Astrocyte (in vitro differentiated cells and primary cell): ENCODE measurements around the gene AIPL1. TPM values are rescaled to one million over a fixed set of nuclear protein-coding genes. Genes with fewer than 3 reads are reported as not detected.

Experiments used
- DNase-seq: peaks from one replicate; pipeline ENCODE4 v3.0.0-alpha.2; 2010; ENCODE audit warnings: low read depth
- FAIRE-seq: peaks from 2 replicates; lab custom pipeline; 2011; peaks lifted over from hg19 to GRCh38; lab: Jason Lieb, UNC
- H2AFZ ChIP-seq: 2 replicates; pipeline ENCODE4 v1.6.0; 2012; ENCODE audit warnings: low read depth, low read length, inconsistent platforms
- H3K27ac ChIP-seq: 2 replicates; pipeline ENCODE4 v1.5.1; 2011; ENCODE audit warnings: low read depth, low read length, inconsistent platforms
- H3K27me3 ChIP-seq: 2 replicates; pipeline ENCODE4 v1.6.0; 2011; ENCODE audit warnings: low read length, inconsistent platforms; ENCODE audit not compliant: insufficient read depth
- H3K36me3 ChIP-seq: 2 replicates; pipeline ENCODE4 v1.5.1; 2011; ENCODE audit warnings: low read length, inconsistent platforms; ENCODE audit not compliant: insufficient read depth
- H3K4me1 ChIP-seq: 2 replicates; pipeline ENCODE4 v1.5.1; 2011; ENCODE audit warnings: low read length, inconsistent platforms; ENCODE audit not compliant: insufficient read depth
- H3K4me2 ChIP-seq: 2 replicates; pipeline ENCODE4 v1.6.0; 2012; ENCODE audit warnings: low read length, inconsistent platforms
- H3K4me3 ChIP-seq: 2 replicates; pipeline ENCODE4 v1.5.1; 2011; ENCODE audit warnings: low read depth, mild to moderate bottlenecking, low read length, inconsistent platforms; ENCODE audit not compliant: insufficient read depth
- H3K79me2 ChIP-seq: 2 replicates; pipeline ENCODE4 v1.6.0; 2012; ENCODE audit warnings: mild to moderate bottlenecking, low read length, inconsistent platforms; ENCODE audit not compliant: insufficient read depth
- H3K9ac ChIP-seq: 2 replicates; pipeline ENCODE4 v1.6.0; 2012; ENCODE audit warnings: mild to moderate bottlenecking, low read length, inconsistent platforms
- H3K9me3 ChIP-seq: 2 replicates; pipeline ENCODE4 v1.5.1; 2012; ENCODE audit warnings: low read depth, mild to moderate bottlenecking, low read length, inconsistent platforms; ENCODE audit not compliant: insufficient read depth
- H4K20me1 ChIP-seq: 2 replicates; pipeline ENCODE4 v1.6.0; 2012; ENCODE audit warnings: low read length, inconsistent platforms; ENCODE audit not compliant: insufficient read depth
- H3K27ac Mint-ChIP-seq: one replicate; pipeline ENCODE4 v1.8.0; 2021; ENCODE audit warnings: mild to moderate bottlenecking, mixed read lengths; ENCODE audit not compliant: unreplicated experiment
- H3K27me3 Mint-ChIP-seq: one replicate; pipeline ENCODE4 v1.8.0; 2021; ENCODE audit warnings: low read depth, mixed read lengths; ENCODE audit not compliant: unreplicated experiment
- H3K36me3 Mint-ChIP-seq: one replicate; pipeline ENCODE4 v1.8.0; 2021; ENCODE audit warnings: low read depth, mixed read lengths; ENCODE audit not compliant: unreplicated experiment
- H3K4me1 Mint-ChIP-seq: one replicate; pipeline ENCODE4 v1.8.0; 2021; ENCODE audit warnings: low read depth, mixed read lengths; ENCODE audit not compliant: unreplicated experiment
- H3K4me3 Mint-ChIP-seq: one replicate; pipeline ENCODE4 v1.8.0; 2021; ENCODE audit warnings: mild to moderate bottlenecking, moderate library complexity, mixed read lengths; ENCODE audit not compliant: unreplicated experiment
- H3K9me3 Mint-ChIP-seq: one replicate; pipeline ENCODE4 v1.8.0; 2021; ENCODE audit warnings: mild to moderate bottlenecking, mixed read lengths; ENCODE audit not compliant: unreplicated experiment
- EZH2 ChIP-seq: IDR thresholded peaks from 2 replicates; pipeline ENCODE4 v1.6.1; 2012; ENCODE audit warnings: mild to moderate bottlenecking, low read length, inconsistent platforms; ENCODE audit not compliant: insufficient read depth
- total RNA-seq: library from RNA; stranded (reverse); gene quantifications from 2 replicates; pipeline ENCODE4 v1.2.1, GENCODE V29; 2021
- TF ChIP-seq, protein P1 (sequence below): IDR thresholded peaks from 2 replicates; pipeline ENCODE4 v1.5.1; 2011; ENCODE audit warnings: low read depth, mild to moderate bottlenecking, inconsistent platforms, low read length, moderate library complexity; ENCODE audit not compliant: insufficient read depth

Gene AIPL1
- total RNA-seq, 1 donor from 2014 or later = not detected

DNA sequence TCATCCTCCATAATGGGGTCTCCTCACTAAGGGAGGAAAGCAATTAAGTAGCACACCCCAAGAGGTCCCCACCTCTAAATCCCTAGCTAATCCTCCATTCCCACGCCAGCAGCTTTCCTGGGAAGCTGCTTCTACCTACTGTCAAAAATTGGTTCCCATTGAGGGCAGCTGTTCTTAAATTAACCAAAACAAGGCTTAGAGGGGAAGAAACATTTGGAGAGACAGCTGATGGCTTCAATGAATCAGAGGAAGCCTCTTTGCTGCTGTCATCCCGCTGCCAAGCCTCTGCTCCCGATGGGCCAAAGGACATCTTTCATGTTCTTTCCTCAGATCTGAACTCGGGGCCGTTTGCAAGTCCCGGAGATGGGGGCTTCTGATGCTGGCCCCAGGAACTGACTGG lies 26.6 kb downstream of the AIPL1 start:
- FAIRE-seq (no peak), DNase-seq (no peak)
- Histone ChIP-seq H3K4me3 (no peak overlapping the region), H3K4me1 (no peaks in the 10 kb centered on the region), H3K4me2 (no peak overlapping the region), H3K36me3 (no peaks in the 10 kb centered on the region), H3K27me3 (peaks cover 10% of the 10 kb centered on the region), H2AFZ (no peak overlapping the region), H3K9ac (no peak overlapping the region), H4K20me1 (no peaks in the 10 kb centered on the region), H3K9me3 (no peaks in the 10 kb centered on the region), H3K79me2 (no peaks in the 10 kb centered on the region), H3K27ac (no peak overlapping the region)
- H3K4me3 Mint-ChIP-seq = no peak overlapping the region
- H3K27ac Mint-ChIP-seq = no peak overlapping the region
- H3K36me3 Mint-ChIP-seq = no peaks in the 10 kb centered on the region
- TF ChIP-seq, protein P1, sequence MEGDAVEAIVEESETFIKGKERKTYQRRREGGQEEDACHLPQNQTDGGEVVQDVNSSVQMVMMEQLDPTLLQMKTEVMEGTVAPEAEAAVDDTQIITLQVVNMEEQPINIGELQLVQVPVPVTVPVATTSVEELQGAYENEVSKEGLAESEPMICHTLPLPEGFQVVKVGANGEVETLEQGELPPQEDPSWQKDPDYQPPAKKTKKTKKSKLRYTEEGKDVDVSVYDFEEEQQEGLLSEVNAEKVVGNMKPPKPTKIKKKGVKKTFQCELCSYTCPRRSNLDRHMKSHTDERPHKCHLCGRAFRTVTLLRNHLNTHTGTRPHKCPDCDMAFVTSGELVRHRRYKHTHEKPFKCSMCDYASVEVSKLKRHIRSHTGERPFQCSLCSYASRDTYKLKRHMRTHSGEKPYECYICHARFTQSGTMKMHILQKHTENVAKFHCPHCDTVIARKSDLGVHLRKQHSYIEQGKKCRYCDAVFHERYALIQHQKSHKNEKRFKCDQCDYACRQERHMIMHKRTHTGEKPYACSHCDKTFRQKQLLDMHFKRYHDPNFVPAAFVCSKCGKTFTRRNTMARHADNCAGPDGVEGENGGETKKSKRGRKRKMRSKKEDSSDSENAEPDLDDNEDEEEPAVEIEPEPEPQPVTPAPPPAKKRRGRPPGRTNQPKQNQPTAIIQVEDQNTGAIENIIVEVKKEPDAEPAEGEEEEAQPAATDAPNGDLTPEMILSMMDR = no peak
- TF ChIP-seq EZH2 = no peak
- peaks cover 41% of the 10 kb centered on the region for H3K27me3 Mint-ChIP-seq
- no peaks in the 10 kb centered on the region for H3K4me1 Mint-ChIP-seq
- H3K9me3 Mint-ChIP-seq = peaks cover 3% of the 10 kb centered on the region

DNA sequence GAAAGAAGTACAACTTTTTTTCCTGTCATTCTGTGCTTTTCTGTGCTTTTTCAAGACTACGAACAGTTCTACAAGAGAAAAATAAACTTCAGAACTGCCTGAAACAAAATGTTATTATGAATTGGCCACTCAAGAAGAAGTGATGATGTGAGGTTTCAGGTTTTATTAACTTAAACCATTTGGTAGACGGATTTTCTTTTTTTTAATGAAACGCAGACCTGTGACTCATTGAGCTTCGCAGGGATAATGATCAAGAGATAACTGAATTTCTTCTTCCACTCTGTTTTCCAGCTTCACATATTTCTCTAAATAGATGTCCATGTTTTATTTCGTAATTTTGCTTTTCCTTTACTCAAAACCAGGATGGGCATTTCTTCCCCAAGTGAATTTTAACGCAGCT lies 32.7 kb downstream of the AIPL1 start:
- H3K36me3 Mint-ChIP-seq = no peaks in the 10 kb centered on the region
- Histone ChIP-seq H3K36me3 (no peaks in the 10 kb centered on the region), H3K9ac (no peak overlapping the region), H2AFZ (no peak overlapping the region), H4K20me1 (no peaks in the 10 kb centered on the region), H3K9me3 (no peaks in the 10 kb centered on the region), H3K4me2 (no peak overlapping the region), H3K4me1 (no peaks in the 10 kb centered on the region), H3K79me2 (no peaks in the 10 kb centered on the region), H3K27me3 (peaks cover 2% of the 10 kb centered on the region), H3K4me3 (no peak overlapping the region), H3K27ac (no peak overlapping the region)
- no peak for FAIRE-seq
- no peak overlapping the region for H3K27ac Mint-ChIP-seq
- H3K27me3 Mint-ChIP-seq = peaks cover 14% of the 10 kb centered on the region
- no peak for TF ChIP-seq EZH2
- TF ChIP-seq, protein P1 = no peak
- DNase-seq = no peak
- no peaks in the 10 kb centered on the region for H3K4me1 Mint-ChIP-seq
- H3K9me3 Mint-ChIP-seq = peaks cover 6% of the 10 kb centered on the region
- H3K4me3 Mint-ChIP-seq = no peak overlapping the region

DNA sequence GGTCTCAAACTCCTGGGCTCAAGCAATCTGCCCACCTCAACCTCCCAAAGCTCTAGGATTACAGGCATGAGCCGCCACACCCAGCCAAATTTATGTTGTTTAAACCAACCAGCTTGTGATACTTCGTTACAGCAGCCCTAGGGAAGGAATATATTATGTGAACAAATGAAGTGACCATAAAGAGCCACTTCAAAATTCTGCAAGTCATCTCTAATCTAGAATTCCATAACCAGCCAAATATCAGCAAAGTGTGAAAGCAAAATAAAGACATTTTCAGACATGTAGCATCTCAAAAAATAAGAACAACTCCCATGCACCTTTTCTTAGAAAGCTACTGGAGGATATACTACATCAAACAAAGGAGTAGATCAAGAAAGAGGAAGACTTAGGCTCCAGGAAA lies 36.0 kb downstream of the AIPL1 start:
- peaks cover 7% of the 10 kb centered on the region for H3K9me3 Mint-ChIP-seq
- no peak for TF ChIP-seq EZH2
- TF ChIP-seq, protein P1 = no peak
- Histone ChIP-seq H4K20me1 (no peaks in the 10 kb centered on the region), H3K79me2 (no peaks in the 10 kb centered on the region), H3K4me2 (no peak overlapping the region), H3K4me3 (no peak overlapping the region), H3K27me3 (peaks cover 11% of the 10 kb centered on the region), H3K4me1 (no peaks in the 10 kb centered on the region), H3K9ac (no peak overlapping the region), H2AFZ (no peak overlapping the region), H3K36me3 (no peaks in the 10 kb centered on the region), H3K27ac (no peak overlapping the region), H3K9me3 (no peaks in the 10 kb centered on the region)
- DNase-seq = no peak
- H3K36me3 Mint-ChIP-seq = no peaks in the 10 kb centered on the region
- no peak for FAIRE-seq
- H3K27ac Mint-ChIP-seq = no peak overlapping the region
- peaks cover 26% of the 10 kb centered on the region for H3K27me3 Mint-ChIP-seq
- H3K4me3 Mint-ChIP-seq = no peak overlapping the region
- peaks cover under 1% of the 10 kb centered on the region for H3K4me1 Mint-ChIP-seq
